ENCODE data around the gene NUCKS1.

Gene NUCKS1

GRCh38 chr1:205693421-205693991, 56.5 kb downstream of the NUCKS1 start:
- DNase-seq = no peak

GRCh38 chr1:205692423-205692822, 57.6 kb downstream of the NUCKS1 start:
- DNase-seq = no peak

GRCh38 chr1:205690122-205690756, 59.7 kb downstream of the NUCKS1 start:
- no peak for DNase-seq

- DNase-seq = no peak
Measured at GRCh38 chr1:205689479-205689878, 60.5 kb downstream of the NUCKS1 start.

- no peak for DNase-seq
Measured at GRCh38 chr1:205688171-205689080, 61.6 kb downstream of the NUCKS1 start.

- DNase-seq = no peak
Measured at GRCh38 chr1:205687242-205687641, 62.7 kb downstream of the NUCKS1 start.

- no peak for DNase-seq
Measured at GRCh38 chr1:205681364-205681763, 68.6 kb downstream of the NUCKS1 start.

GRCh38 chr1:205680073-205680851, 69.7 kb downstream of the NUCKS1 start, which contains the start of gene SLC45A3:
Gene SLC45A3 (minus strand): TSS chr1:205680509. CDS start chr1:205664656, 15,853 bp downstream.
- no peak for DNase-seq

- DNase-seq = no peak
Measured at GRCh38 chr1:205678286-205679111, 71.5 kb downstream of the NUCKS1 start.

GRCh38 chr1:205677167-205677566, 72.8 kb downstream of the NUCKS1 start:
- no peak for DNase-seq

- DNase-seq = no peak
Measured at GRCh38 chr1:205676597-205676996, 73.4 kb downstream of the NUCKS1 start.

- DNase-seq = no peak
Measured at GRCh38 chr1:205676002-205676401, 74.0 kb downstream of the NUCKS1 start.

GRCh38 chr1:205675247-205675646, 74.7 kb downstream of the NUCKS1 start:
- DNase-seq = no peak

GRCh38 chr1:205672970-205673369, 77.0 kb downstream of the NUCKS1 start:
- DNase-seq = no peak

GRCh38 chr1:205672395-205672889, 77.5 kb downstream of the NUCKS1 start:
- DNase-seq = no peak

- DNase-seq = no peak
Measured at GRCh38 chr1:205670611-205671430, 79.2 kb downstream of the NUCKS1 start.

GRCh38 chr1:205670150-205670446, 79.9 kb downstream of the NUCKS1 start:
- no peak for DNase-seq

GRCh38 chr1:205669341-205670149, 80.4 kb downstream of the NUCKS1 start:
- no peak for DNase-seq

GRCh38 chr1:205668951-205669340, 81.0 kb downstream of the NUCKS1 start:
- no peak for DNase-seq

Measured in NCI-H1694 treated with DMSO at 0.1 percent for 48 hours (cell line).